Activated CD4-positive, CD25-positive, alpha-beta regulatory T cell treated with anti-CD3 and anti-CD28 coated beads, Interleukin-2, amount 50 U/mL, for 16 hours (primary cell): ENCODE data around the gene MFSD2B.

ENCODE experiments used
- DNase-seq: peaks from one replicate; pipeline ENCODE4 v3.0.0-alpha.2; 2020; ENCODE audit warnings: low read depth, low spot score

MFSD2B gene

DNA sequence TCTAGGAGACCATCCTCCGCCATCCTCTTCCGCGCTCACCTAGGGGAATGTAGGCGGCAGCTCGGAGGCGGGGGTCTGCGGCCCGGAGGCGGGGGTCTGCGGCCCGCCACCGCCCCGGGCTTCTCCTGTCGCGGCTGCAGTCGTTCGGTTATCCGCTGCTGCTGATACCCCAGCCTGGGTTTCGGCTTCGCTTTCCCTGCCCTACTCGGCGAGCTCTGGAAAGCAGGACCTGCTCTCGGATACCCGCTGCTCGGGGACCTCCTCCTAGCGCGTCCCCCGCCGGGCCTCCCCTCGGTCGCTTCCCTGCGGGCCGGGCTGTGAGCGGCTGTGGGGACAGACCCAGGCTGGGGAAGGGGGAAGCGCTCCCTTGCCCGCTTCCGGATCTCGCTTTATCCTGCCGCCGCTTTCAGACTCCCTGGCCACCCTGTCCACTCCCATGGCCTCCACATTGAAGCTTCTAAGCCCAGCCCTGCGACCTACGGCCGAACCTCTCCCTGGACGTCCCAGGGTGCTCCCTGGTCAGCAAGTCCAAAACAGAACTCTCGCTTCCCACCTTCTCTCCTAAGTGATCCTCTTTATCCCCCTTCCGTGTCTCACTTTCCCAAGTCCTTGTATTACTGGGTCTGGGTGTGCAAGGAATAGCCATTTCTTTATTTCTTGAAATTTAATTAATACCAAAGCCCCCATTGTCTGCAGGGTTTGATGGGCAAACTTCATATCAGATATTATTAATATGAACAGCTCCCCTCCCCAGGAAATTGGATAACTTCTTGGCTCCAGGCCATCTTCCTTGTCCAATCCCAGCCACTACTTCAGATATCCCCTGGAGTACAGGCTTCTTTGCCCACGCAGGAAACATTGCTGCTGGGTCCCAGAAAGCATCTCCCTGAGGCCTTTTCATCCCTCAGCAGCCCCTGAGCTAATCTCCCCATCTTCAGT is 40.4 kb downstream of the MFSD2B start:
- no peak for DNase-seq

DNA sequence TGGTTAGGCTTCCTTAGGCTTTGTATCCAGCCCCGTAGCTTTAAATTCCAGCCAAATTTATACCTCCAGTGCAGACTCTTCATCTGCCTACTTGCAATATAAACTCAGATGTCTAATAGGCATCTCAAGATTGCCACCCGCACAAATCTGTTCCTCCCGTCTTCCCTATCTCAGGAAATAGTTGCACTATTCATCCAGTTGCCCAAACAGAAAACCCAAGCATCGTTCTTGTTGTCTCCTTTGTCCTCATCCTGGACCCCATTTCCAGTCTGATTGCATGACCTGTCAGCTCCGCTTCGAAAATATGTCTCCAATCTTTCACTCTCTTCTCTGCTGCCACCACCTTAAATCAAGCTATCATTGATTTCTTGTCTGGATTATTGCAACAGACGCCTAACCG is 41.9 kb downstream of the MFSD2B start:
- DNase-seq, result no peak

DNA sequence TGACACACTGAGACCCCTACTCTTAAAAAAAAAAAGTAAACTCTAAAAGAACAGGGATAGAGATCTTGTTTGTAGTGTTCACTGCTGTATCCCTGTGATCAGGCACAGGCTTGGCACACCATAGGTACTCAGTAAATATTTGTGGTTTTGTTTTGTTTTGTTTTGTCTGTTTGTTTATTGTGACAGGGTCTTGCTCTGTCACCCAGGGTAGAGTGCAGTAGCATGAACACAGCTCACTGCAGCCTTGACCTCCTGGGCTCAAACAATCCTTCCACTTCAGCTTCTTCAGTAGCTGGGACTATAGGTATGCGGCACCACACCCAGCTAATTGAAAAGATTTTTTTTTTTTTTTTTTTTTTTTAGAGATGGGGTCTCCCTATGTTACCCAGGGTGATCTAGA is 43.1 kb downstream of the MFSD2B start:
- no peak for DNase-seq

DNA sequence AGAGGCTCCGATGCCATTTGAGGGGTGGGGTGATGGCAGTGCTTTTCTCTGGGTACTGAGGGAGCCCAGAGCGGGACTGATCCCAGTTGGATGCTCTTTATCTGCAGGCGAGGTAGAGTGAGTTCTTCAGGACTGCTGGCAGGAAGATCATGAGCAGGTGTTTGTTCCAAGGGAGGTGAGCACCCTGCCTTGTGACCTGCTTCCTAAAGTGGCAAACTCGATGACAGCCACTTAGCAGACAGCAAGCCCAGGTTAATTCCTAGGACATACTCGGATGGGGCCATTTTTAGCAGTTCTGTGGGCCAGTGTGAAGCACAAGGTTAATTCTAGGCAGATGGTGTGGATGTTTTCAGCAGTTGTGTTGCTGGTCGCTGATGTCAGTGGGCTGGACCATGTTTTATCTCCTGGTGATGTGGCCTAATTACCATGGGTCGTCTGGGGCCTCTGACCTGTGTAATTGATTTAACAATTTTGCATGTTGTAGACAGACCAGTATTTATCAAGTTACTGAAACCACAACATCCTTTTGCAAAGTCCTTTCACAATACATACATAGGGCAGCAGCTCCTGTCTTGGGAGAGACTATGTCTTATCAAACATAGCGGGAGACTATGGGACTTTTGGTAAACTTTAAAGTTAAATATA is 44.6 kb downstream of the MFSD2B start:
- DNase-seq, result no peak

DNA sequence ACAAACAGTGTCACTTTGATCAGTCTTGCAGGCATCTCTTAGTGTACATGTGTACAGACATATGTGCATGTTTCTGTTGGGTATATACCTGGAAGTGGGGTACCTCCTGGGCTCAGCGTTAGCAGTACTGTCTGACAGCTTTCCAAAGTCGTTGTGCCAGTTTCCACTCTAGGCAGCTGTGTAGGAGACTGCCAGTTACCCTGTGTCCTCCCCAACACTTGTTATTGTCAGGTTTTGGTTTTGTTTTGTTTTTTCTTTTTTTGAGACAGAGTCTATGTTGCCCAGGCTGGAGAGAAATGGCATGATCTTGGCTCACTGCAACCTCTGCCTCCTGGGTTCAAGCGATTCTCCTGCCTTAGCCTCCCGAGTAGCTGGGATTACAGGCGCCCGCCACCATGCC is 45.9 kb downstream of the MFSD2B start:
- DNase-seq, result no peak

DNA sequence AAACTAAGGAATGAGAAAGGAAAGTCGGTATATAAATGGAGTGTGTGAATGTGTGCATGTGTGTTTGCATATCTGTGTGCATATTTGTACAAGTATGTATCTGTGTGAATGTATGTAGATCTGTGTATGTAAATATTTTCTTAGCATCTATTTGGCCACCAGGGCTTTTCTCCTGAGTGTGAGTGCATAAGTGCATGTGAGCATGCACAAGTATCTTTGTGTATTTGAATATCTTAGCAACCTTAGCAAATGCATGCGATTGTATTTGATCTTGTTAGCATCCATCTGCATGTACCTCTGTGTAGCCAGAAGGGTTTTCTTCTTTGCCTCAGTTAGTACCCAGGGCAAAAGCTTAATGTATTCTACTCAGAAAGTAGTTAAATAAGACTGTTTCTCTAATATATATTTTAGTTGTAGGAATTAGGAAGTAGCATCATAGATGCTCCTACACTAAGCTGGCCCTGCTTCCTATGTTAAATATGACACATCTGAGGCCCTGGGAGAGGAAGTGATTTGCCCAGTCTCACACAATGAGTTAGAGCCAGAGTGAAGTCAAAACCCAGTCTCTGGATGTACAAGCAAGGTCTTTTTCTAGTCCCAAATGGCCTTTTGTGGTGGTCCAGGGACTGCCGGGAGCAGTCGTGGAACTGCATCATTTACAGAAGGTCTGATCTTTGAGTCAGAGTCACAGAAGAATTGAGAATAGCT is 48.8 kb downstream of the MFSD2B start:
- no peak for DNase-seq

DNA sequence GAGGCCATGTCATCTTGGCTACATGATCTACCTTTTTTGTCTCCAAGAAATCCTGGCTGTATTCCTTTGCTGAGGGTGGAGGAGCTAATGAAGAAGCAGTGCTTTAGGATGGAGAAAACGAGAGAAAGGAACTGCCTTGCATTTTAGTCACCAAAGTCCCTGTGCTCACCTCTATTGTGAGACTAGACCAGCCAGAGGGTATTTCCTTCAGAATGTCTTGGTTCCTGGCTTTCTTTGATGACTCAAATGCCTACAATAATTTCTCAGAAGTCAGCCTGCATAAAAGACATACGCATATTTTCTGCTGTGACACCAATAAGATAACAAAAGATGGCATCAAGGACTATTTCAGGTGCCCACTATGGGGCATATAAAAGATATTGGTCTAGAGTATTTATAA is 55.5 kb downstream of the MFSD2B start:
- no peak for DNase-seq

DNA sequence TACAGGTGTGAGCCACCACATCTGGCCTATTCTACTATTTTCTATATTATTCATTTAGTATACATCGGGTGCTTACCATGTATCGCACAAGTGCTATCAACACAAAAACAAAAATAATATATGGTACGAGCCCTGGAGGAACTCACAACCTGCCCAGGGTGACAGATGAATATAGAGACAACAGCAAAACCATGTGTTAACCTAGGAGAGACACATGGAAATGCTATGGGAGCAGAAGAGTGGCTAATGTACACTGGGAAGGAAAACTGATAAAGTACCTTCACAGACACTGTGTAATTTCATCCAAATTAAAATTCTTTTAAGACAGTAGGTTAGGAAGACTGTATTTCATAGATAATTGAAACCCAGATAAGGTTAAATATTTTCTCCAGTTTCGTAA is 62.4 kb downstream of the MFSD2B start:
- DNase-seq, result no peak

DNA sequence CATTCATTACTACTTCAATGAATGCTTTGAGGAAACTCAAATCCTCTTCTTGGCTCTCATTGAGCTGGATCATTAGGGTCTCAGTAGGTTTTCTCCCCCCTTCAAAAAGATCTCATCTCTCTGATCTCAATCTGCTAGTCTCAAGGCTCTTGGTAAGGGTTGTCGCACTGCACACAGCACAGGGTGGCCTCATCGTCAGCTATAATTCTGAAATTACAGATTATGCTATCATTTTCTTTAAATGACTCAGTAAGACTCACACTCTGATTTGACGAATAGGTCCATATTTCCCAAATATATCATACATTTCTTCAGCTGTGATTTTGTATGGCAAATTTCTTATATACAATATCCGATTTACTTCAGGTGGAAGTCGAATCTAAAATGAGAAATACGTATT is 63.9 kb downstream of the MFSD2B start:
- DNase-seq, result no peak

DNA sequence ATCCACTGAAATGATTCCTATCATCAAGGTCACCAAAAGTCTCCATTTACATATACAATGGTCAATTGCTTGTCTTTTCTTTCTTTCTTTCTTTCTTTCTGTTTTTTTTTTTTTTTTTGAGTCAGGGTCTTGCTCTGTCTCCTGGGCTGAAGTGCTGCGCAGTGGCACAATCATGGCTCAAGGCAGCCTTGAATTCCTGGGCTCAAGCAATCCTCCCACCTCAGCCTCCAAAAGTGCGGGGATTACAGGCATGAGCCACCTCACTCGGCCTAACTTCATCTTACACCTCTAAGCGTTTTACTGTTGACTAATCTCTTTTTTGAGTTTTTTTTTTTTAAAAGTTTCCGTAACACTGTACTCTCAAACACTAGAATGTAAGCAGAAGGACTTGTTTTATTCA is 65.4 kb downstream of the MFSD2B start:
- no peak for DNase-seq
